HG03097 (cell line): ENCODE data around the gene TNNI3.
"Not testable (repeated sequence)": the region's sequence is repeated elsewhere in the genome, so short reads cannot be mapped to it uniquely, and the experiment has no call there.

Experiments used
- ATAC-seq: cut with Tn5 transposase; IDR thresholded peaks from one replicate; pipeline ENCODE4 v1.9.1; 2021; ENCODE audit not compliant: unreplicated experiment, low FRiP score

Gene TNNI3

DNA sequence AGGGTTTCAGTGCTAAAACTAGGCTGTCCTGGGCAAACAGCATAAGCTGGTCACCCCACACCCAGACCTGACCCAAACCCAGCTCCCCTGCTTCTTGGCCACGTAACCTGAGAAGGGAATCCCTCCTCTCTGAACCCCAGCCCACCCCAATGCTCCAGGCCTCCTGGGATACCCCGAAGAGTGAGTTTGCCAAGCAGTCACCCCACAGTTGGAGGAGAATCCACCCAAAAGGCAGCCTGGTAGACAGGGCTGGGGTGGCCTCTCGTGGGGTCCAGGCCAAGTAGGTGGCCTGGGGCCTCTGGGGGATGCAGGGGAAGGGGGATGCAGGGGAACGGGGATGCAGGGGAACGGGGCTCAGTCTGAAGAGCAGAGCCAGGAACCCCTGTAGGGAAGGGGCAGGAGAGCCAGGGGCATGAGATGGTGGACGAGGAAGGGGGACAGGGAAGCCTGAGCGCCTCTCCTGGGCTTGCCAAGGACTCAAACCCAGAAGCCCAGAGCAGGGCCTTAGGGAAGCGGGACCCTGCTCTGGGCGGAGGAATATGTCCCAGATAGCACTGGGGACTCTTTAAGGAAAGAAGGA is 42.9 kb downstream of the TNNI3 start:
- no peak for ATAC-seq

DNA sequence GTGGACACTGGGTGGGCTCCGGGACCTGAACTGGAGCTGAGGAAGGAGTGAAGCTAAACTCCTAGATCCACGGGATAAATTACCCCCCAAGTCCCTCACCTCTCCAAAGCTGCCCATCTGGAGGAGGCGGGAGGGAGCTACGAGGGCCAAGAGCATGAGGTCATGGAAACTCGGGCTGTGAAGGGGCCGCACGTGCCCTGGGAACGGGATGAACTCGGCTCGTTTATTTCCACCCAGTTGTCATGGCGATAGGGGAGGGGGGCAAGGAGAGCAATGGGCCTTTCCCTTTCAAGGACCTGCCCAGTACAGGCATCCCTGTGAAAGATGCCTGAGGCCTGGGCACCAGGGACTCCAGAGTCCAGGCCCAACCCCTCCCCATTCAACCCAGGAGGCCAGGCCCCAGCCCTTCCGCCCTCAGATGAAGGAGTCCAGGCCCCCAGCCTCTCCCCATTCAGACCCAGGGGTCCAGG is 43.9 kb downstream of the TNNI3 start:
- ATAC-seq, result no peak

DNA sequence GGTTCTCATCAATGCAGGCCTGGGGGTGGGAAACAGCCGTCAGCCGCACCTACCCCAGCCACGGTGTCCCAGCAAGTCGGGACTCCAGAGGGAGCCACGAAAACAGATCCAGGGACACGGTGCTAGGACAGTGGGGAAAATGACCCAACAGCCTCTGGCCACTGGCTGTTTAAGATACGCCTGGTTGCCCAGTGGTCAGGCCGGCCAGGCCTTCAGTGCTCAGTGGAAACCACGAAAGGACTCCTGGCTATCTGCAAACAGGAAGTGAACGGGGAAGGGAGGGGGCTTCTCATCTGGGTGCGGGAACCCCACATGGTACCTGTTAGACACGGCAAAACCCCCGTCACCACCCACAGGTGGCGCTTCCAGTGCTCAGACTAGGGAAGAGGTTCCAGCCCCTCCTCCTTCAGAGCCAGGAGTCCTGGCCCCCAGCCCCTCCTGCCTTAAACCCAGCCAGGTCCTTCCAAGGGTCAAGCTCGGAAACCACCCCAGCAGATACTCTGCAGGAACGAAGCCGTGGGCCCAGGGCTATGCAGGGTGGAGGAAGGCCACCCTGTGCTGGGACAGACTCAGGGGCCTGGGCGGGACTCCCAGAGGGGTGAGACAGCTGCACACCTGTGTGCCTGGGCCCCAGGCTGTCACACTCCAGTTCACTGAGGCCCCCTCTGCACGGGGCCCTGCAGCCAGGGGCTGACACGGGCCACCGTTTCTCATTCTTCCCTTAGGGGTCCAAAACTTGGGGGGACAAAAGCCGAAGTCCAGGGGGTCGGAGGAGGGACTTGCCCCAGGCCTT is 44.6 kb downstream of the TNNI3 start:
- ATAC-seq, result no peak

DNA sequence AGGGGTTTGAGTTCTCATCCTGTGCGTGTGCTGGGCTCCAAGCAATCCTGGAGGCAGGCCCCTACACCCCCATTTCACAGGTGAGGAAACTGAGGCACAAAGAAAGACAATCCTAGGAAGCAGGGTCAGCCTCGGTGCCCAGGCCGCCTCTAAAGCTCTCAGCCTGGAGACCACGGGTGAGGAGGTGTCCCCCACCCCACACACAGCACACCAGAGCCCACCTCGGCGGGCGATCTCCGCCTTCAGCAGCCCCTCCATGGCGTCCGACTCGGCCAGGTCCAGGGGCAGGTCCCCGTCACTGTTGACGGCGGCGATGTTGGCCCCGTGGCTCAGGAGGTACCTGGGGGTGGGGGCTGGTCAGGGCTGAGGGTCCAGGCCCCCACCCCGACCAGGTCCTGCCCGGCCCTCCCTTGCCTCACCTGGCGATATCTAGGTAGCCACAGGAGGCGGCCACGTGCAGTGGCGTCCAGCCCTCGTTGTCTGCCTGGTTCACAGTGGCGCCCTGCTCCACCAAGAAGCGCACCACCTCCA is 45.2 kb downstream of the TNNI3 start:
- ATAC-seq, result no peak

DNA sequence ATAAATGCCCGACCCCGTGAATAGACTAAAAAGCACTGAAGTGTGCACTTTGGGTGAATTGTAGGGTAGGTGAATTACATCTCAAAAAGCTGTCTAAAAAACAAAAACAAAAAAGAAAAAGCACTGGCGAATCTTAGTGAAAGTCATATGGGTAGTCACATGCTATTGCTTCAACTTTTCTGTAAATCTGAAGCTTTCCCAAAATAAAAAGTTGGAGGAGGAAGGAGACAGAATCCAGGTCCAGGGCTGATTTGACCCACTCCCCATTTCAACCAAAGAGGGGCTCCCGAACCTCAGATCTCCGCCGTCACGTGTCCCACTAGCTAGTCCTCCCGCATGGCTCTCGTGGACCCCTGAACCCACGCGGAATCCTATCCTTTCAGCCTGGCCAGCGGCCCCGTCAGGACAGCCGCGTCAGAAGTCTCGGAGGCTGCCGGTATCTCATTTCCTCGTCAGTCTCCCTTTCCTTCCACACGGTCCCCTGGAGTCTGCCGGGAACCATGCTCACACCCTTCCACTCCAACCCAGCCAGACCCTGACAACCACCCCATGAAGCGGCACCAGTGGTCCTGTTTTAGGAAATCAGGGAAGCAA is 46.2 kb downstream of the TNNI3 start:
- no peak for ATAC-seq

DNA sequence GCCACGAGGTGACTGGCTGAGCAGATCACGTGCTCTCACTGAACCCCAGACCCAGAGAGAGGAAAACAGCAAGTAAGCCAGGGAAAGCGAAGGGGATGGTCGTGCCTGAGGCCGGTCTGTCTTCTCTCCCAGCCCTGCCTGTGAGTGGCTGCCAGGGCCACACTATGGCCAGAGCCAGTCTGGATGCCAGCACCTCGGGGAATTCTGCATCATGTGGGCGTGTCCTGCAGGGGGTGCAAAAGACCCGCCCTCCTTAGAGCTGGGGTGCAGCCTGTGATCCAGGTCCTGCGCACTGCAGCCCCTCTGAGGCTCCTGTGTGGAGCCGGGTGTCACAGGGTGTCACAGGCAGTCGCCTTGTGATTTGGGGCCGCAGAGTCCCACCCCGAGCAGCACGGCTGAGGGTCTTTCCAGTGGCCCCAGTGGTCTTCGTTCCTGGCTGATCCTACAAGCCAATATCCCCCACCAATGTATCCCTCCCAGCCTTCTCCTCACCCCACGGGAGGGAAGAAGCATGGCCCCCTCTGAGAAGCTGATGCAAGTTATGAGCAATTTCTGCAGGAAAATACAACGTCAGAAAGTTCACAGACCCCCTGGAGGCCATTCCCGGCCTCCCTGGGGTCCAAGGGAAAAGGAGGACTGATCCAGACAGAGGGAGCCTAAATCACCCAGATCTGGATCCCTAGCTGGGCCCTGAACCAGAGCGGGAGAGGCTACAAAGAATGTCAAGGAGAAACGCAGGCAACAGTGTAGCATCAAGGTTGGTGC is 47.8 kb downstream of the TNNI3 start:
- no peak for ATAC-seq

DNA sequence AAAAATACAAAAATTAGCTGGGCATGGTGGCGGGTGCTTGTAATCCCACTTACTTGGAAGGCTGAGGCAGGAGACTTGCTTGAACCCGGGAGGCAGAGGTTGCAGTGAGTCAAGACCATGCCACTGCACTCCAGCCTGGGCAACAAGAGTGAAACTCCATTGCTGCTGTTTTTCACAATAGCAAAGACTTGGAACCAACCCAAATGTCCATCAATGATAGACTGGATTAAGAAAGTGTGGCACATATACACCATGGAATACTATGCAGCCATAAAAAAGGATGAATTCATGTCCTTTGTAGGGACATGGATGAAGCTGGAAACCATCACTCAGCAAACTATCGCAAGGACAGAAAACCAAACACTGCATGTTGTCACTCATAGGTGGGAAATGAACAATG is 50.3 kb downstream of the TNNI3 start:
- ATAC-seq, result not testable (repeated sequence)

DNA sequence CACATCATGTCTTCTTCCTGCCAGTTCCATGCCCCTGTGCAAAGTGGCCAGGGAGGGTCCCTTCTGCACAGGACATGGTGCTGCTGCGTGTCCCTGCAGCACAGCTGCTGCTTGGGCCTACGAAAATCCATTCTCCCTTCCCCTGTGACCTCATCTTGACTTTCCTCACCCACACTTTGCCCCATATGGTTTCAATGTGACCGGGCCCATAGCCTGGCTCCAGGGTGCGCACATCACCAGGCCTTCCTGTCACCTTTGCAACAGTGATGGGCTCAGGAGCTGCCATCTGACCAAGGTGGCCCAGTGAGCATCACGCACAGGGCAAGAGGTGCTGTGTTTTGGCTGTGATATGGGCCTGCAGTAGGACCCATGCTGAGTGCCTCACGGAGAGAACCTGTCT is 50.9 kb downstream of the TNNI3 start:
- no peak for ATAC-seq

DNA sequence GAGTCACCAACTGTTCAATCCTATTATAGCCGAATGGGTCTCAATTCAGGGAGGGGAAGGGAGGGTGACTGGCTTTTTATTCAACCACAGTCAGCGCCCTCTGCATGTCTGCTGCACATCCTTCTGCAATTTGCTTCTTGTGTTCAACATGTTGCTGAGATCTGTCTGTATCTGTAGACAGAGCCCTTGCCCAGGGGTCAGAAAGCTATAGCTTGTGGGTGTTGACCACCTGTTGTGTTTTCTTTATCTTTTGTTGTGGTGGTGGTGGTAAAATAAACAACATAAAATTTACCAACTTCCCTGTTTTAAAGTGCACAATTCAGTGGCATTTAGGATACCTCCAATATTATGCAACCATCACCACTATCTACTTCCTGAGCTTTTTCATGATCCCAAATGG is 52.3 kb downstream of the TNNI3 start:
- no peak for ATAC-seq

DNA sequence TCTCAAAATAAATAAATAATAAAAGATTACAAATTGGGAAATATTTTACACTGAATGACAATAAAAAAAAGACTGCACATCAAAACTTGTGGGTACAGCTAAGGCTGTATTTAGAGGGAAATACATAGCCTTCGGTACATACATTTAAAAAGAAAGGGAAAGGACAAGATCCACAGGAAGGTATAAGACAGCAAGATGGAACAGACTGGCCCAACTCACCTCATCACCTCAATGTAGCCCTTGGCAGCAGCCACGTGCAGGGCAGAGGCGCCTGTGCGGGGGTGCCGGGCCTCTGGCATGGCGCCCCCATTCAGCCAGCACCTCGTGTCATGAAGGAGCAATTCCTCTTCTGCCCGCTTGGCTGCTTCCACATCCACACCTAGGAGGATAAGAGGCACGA is 54.3 kb downstream of the TNNI3 start:
- no peak for ATAC-seq
